Tibial nerve (tissue), 4 donors: ENCODE measurements around the gene XIRP2. TPM values are rescaled to one million over a fixed set of nuclear protein-coding genes. Genes with fewer than 3 reads are reported as not detected.
A peak's percentile ranks its signal among the peaks of the same experiment; 100 is the strongest.

ENCODE experiments used
- DNase-seq, 2 donors: peaks; one replicate each; pipeline ENCODE4 v3.0.0-alpha.2; 2019; ENCODE audit warnings: low spot score in 2 of 2
- H3K27ac ChIP-seq, 4 donors: fragments of 200-600 bp; sonication (generic) in 3 of 4; one replicate each; pipeline ENCODE4 v1.5.1; 2017 to 2019; ENCODE audit warnings: mild to moderate bottlenecking in 1 of 4
- H3K27me3 ChIP-seq, 2 donors: fragments of 200-600 bp; sonication (generic) in 1 of 2; one replicate each; pipeline versions ENCODE4 v1.5.1 to v1.6.0; 2017 to 2019
- H3K36me3 ChIP-seq, 3 donors: fragments of 200-600 bp; sonication (generic); one replicate each; pipeline ENCODE4 v1.5.1; 2018 to 2019
- H3K4me1 ChIP-seq, 4 donors: fragments of 200-600 bp; sonication (generic) in 3 of 4; one replicate each; pipeline ENCODE4 v1.5.1; 2017 to 2019
- H3K4me3 ChIP-seq, 4 donors: fragments of 200-600 bp; sonication (generic) in 3 of 4; one replicate each; pipeline ENCODE4 v1.5.1; 2017 to 2019; ENCODE audit warnings: mild to moderate bottlenecking in 1 of 4, moderate library complexity in 1 of 4
- H3K9me3 ChIP-seq, 4 donors: fragments of 200-600 bp; sonication (generic) in 3 of 4; one replicate each; pipeline ENCODE4 v1.5.1; 2017 to 2019
- CTCF ChIP-seq, 5 experiments: fragments of 200-600 bp in 3 of 5; fragments of 450-650 bp in 2 of 5; sonication (generic) in 3 of 5; IDR thresholded peaks; one replicate each; pipeline ENCODE4 v1.5.1; 2016 to 2019; ENCODE audit warnings: antibody characterized with exemption in 5 of 5, mild to moderate bottlenecking in 3 of 5, moderate library complexity in 2 of 5
- EP300 ChIP-seq, 2 donors: sonication (generic); formaldehyde crosslinking; IDR thresholded peaks; one replicate each; pipeline ENCODE4 v1.6.1; 2017; ENCODE audit warnings: antibody characterized with exemption in 2 of 2, mild to moderate bottlenecking in 1 of 2
- POLR2A ChIP-seq, 2 donors: fragments of 450-650 bp; IDR thresholded peaks; one replicate each; pipeline ENCODE4 v1.6.1; 2017; ENCODE audit warnings: antibody characterized with exemption in 2 of 2, mild to moderate bottlenecking in 2 of 2, moderate library complexity in 2 of 2
- WGBS, 2 donors: methylation state at CpG; one replicate each; pipeline ENCODE4 v1.1.5; 2018; 5-methylcytosine and 5-hydroxymethylcytosine counted together
- total RNA-seq, 4 donors: library from RNA; depleted of rRNA; stranded (reverse); fragments of >200 nt; gene quantifications; one replicate each; pipeline ENCODE4 v1.1.0, GENCODE V29; 2016

The XIRP2 gene
- total RNA-seq, 4 donors from 2014 or later = under 0.01 to 1.8 (median 0.96) TPM

GRCh38 chr2:167187049-167187727 lies 298.9 kb downstream of the XIRP2 start:
- no peak overlapping the region for H3K4me3 ChIP-seq
- H3K4me1 ChIP-seq = peaks cover 0 to 35% (median 5%) of the 10 kb centered on the region in 4 donors
- H3K27me3 ChIP-seq = no peaks in the 10 kb centered on the region
- TF ChIP-seq EP300 (IDR thresholded peaks at IDR 0.05) (no peak), POLR2A (IDR thresholded peaks at IDR 0.05) (no peak), CTCF (IDR thresholded peaks at IDR 0.05) (no peak)
- no peaks in the 10 kb centered on the region for H3K36me3 ChIP-seq
- H3K9me3 ChIP-seq = no peaks in the 10 kb centered on the region
- no peak overlapping the region for H3K27ac ChIP-seq
- DNase-seq = no peak
- 86 to 90% methylated on average over 6 of the region's 6 CpGs for WGBS, 2 donors

GRCh38 chr2:167187978-167188967 lies 300.0 kb downstream of the XIRP2 start:
- no peaks in the 10 kb centered on the region for H3K36me3 ChIP-seq
- peaks cover 0 to 35% (median 5%) of the 10 kb centered on the region in 4 donors for H3K4me1 ChIP-seq
- no peak for TF ChIP-seq POLR2A (IDR thresholded peaks at IDR 0.05)
- TF ChIP-seq CTCF (IDR thresholded peaks at IDR 0.05) = no peak
- no peak for TF ChIP-seq EP300 (IDR thresholded peaks at IDR 0.05)
- no peak for DNase-seq
- no peak overlapping the region for H3K4me3 ChIP-seq
- no peaks in the 10 kb centered on the region for H3K9me3 ChIP-seq
- H3K27ac ChIP-seq = peak overlapping the region in 1 of 4 donors; percentile 19
- no peaks in the 10 kb centered on the region for H3K27me3 ChIP-seq
- 53 to 55% methylated on average over 5 of the region's 5 CpGs for WGBS, 2 donors

- peak in 1 of 2 donors; percentile 48 for DNase-seq
- TF ChIP-seq EP300 (IDR thresholded peaks at IDR 0.05) (no peak), CTCF (IDR thresholded peaks at IDR 0.05) (no peak), POLR2A (IDR thresholded peaks at IDR 0.05) (no peak)
- no peaks in the 10 kb centered on the region for H3K36me3 ChIP-seq
- no peaks in the 10 kb centered on the region for H3K27me3 ChIP-seq
- H3K9me3 ChIP-seq = no peaks in the 10 kb centered on the region
- H3K4me3 ChIP-seq = no peak overlapping the region
- H3K27ac ChIP-seq = no peak overlapping the region
- 30 to 33% methylated on average over 3 of the region's 3 CpGs for WGBS, 2 donors
- H3K4me1 ChIP-seq = peaks cover 0 to 35% (median 5%) of the 10 kb centered on the region in 4 donors
Measured at GRCh38 chr2:167190053-167190452, 301.8 kb downstream of the XIRP2 start.

- Histone ChIP-seq H3K4me1 (peaks cover 0 to 39% (median 8%) of the 10 kb centered on the region in 4 donors), H3K4me3 (no peak overlapping the region), H3K27ac (no peak overlapping the region), H3K27me3 (no peaks in the 10 kb centered on the region), H3K9me3 (no peaks in the 10 kb centered on the region), H3K36me3 (no peaks in the 10 kb centered on the region)
- TF ChIP-seq POLR2A (IDR thresholded peaks at IDR 0.05) (no peak), EP300 (IDR thresholded peaks at IDR 0.05) (no peak), CTCF (IDR thresholded peaks at IDR 0.05) (no peak)
- DNase-seq = no peak
- WGBS, 2 donors = 82 to 97% methylated on average over 3 of the region's 3 CpGs
Measured at GRCh38 chr2:167191588-167191987, 303.3 kb downstream of the XIRP2 start.

GRCh38 chr2:167192833-167193232 lies 304.6 kb downstream of the XIRP2 start:
- H3K36me3 ChIP-seq = no peaks in the 10 kb centered on the region
- H3K4me3 ChIP-seq = no peak overlapping the region
- WGBS, 2 donors = 70 to 90% methylated on average over 4 of the region's 4 CpGs
- no peak overlapping the region for H3K27ac ChIP-seq
- H3K9me3 ChIP-seq = no peaks in the 10 kb centered on the region
- no peak for DNase-seq
- TF ChIP-seq POLR2A (IDR thresholded peaks at IDR 0.05) (no peak), CTCF (IDR thresholded peaks at IDR 0.05) (no peak), EP300 (IDR thresholded peaks at IDR 0.05) (no peak)
- peaks cover 0 to 40% (median 8%) of the 10 kb centered on the region in 4 donors for H3K4me1 ChIP-seq
- H3K27me3 ChIP-seq = no peaks in the 10 kb centered on the region
